Psoas muscle (tissue), 8 donors: ENCODE results near the gene DHRS1. TPM values are rescaled to one million over a fixed set of nuclear protein-coding genes. Genes with fewer than 3 reads are reported as not detected.

Experiments used
- ATAC-seq, 4 donors: fragments of 200-7000 bp; cut with Tn5 transposase; one replicate each; pipeline ENCODE4 v1.9.1; 2020; ENCODE audit warnings: moderate library complexity in 3 of 4, mild to moderate bottlenecking in 2 of 4
- DNase-seq, 2 donors: peaks; one replicate each; pipeline ENCODE4 v3.0.0-alpha.2; 2020
- H3K27ac ChIP-seq: fragments of 200-600 bp; one replicate; pipeline ENCODE4 v1.8.0; 2022
- H3K27me3 ChIP-seq, 3 donors: fragments of 200-600 bp in 1 of 3; one replicate each; pipeline versions ENCODE4 v1.6.1 to v1.8.0; 2013 to 2022; ENCODE audit warnings: low read length in 2 of 3, mild to moderate bottlenecking in 2 of 3, moderate library complexity in 1 of 3; ENCODE audit not compliant: insufficient read depth in 3 of 3
- H3K36me3 ChIP-seq, 2 donors: fragments of 200-600 bp in 1 of 2; one replicate each; pipeline versions ENCODE4 v1.6.1 to v1.8.0; 2013 to 2022; ENCODE audit warnings: low read depth in 1 of 2, mild to moderate bottlenecking in 1 of 2, moderate library complexity in 1 of 2; ENCODE audit not compliant: insufficient read depth in 1 of 2
- H3K4me1 ChIP-seq: fragments of 200-600 bp; one replicate; pipeline ENCODE4 v1.8.0; 2022
- H3K4me3 ChIP-seq: fragments of 200-600 bp; one replicate; pipeline ENCODE4 v1.8.0; 2022; ENCODE audit warnings: mild to moderate bottlenecking
- H3K9me3 ChIP-seq: fragments of 200-600 bp; one replicate; pipeline ENCODE4 v1.8.0; 2022
- WGBS, 3 donors: extraction: QIAGEN DNeasy Blood & Tissue Kit; methylation state at CpG; one replicate each; pipeline versions ENCODE4 v1.1.6 to v1.1.7; 2013; 5-methylcytosine and 5-hydroxymethylcytosine counted together
- intact Hi-C, 2 donors: fragments of 100-400 bp; cut with DNase I; formaldehyde crosslinking; loops; one replicate each; pipeline versions ENCODE4 v1.11.0 to v1.14.2; 2022
- polyA plus RNA-seq, 3 donors: library from polyadenylated mRNA; stranded (reverse); fragments of 200-250 nt; gene quantifications; one replicate each; pipeline ENCODE4 v1.2.3, GENCODE V29; 2013
- total RNA-seq, 4 donors: library from RNA; stranded (reverse); fragmentation: NEBNext Ultra II Directional in 2 of 4; extraction: Animal tissue kit (Norgen Biotek cat#: 25700) in 2 of 4; gene quantifications; one replicate each; pipeline versions ENCODE4 v1.2.1 to v1.2.4, GENCODE V29; 2021 to 2023
- TF ChIP-seq, protein P1 (sequence below): fragments of 200-600 bp; IDR thresholded peaks from one replicate; pipeline ENCODE4 v1.8.0; 2022; ENCODE audit warnings: antibody characterized with exemption
- donor health status: healthy with polysubstance abuse.
- donor health status: DM: no; HTN: no; CAD: no; lungs with moderate emphysema.
- donor health status: Bipolar disorder and iron deficiency.
- donor health status: healthy.
- donor health status: DM: yes; HTN: yes; CAD: no.
- donor health status: DM: no; HTN: no; CAD: no.
- donor health status: DM: no; HTN: no; CAD: no.
- donor health status: DM: yes; HTN: yes; CAD: no.

DHRS1 gene
- total and polyA plus RNA-seq, 7 donors: 1.5 to 6.4 (median 3.1) TPM

- Histone ChIP-seq H3K27me3 (no peaks in the 10 kb centered on the region), H3K27ac (peak overlapping the region; percentile 92), H3K9me3 (no peaks in the 10 kb centered on the region), H3K36me3 (peaks cover 17 to 47% of the 10 kb centered on the region in 2 donors), H3K4me3 (peak overlapping the region; percentile 71), H3K4me1 (peaks cover 44% of the 10 kb centered on the region)
- intact Hi-C loops: loop anchor here (2.0 to 10.0 kb wide), 3 partner anchors 29 to 195 kb away; partner anchors contain the start of gene RABGGTA (in 1 of the 2)
- ATAC-seq: peak; percentile 87 to 92 (median 90)
- TF ChIP-seq, protein P1, sequence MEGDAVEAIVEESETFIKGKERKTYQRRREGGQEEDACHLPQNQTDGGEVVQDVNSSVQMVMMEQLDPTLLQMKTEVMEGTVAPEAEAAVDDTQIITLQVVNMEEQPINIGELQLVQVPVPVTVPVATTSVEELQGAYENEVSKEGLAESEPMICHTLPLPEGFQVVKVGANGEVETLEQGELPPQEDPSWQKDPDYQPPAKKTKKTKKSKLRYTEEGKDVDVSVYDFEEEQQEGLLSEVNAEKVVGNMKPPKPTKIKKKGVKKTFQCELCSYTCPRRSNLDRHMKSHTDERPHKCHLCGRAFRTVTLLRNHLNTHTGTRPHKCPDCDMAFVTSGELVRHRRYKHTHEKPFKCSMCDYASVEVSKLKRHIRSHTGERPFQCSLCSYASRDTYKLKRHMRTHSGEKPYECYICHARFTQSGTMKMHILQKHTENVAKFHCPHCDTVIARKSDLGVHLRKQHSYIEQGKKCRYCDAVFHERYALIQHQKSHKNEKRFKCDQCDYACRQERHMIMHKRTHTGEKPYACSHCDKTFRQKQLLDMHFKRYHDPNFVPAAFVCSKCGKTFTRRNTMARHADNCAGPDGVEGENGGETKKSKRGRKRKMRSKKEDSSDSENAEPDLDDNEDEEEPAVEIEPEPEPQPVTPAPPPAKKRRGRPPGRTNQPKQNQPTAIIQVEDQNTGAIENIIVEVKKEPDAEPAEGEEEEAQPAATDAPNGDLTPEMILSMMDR: peak; percentile 65
- WGBS, 3 donors: 1% methylated on average over 37 to 39 of the region's 39 CpGs
- peak; percentile 94 to 97 for DNase-seq
Measured at GRCh38 chr14:24241829-24242443, 57.6 kb downstream of the DHRS1 start.

Other genes with a start within 250 kb of the DHRS1 start
Only the 30 nearest of the 34 such genes appear.
- 10 to 100 TPM; 48.8 to 73.5 (median 68.6) TPM for gene DCAF11, start 185.0 kb downstream of the DHRS1 start, total RNA-seq
- 10 to 100 TPM; 34.7 to 66.4 (median 35.4) TPM for gene DCAF11, start 185.0 kb downstream of the DHRS1 start, polyA plus RNA-seq
- gene NRL, start 184.8 kb downstream of the DHRS1 start, total RNA-seq: 1 to 10 TPM; 1.5 to 3.6 (median 2.5) TPM
- gene NRL, start 184.8 kb downstream of the DHRS1 start, polyA plus RNA-seq: 1 to 10 TPM; 1.2 to 5.1 (median 2.4) TPM
- 100 to 1,000 TPM in 3 of 4 donors, 10 to 100 TPM in 1; 72.8 to 167 (median 137) TPM for gene FITM1, start 169.1 kb downstream of the DHRS1 start, total RNA-seq
- gene FITM1, start 169.1 kb downstream of the DHRS1 start, polyA plus RNA-seq: 100 to 1,000 TPM; 100 to 163 (median 113) TPM
- gene PSME1, start 163.6 kb downstream of the DHRS1 start, total RNA-seq: 100 to 1,000 TPM in 1 of 4 donors, 10 to 100 TPM in 3; 49.2 to 122 (median 80.3) TPM
- gene PSME1, start 163.6 kb downstream of the DHRS1 start, polyA plus RNA-seq: 100 to 1,000 TPM in 1 of 3 donors, 10 to 100 TPM in 2; 73.0 to 106 (median 92.6) TPM
- 10 to 100 TPM; 18.0 to 67.5 (median 36.1) TPM for gene EMC9, start 158.2 kb downstream of the DHRS1 start, total RNA-seq
- 10 to 100 TPM; 17.2 to 35.5 (median 30.9) TPM for gene EMC9, start 158.2 kb downstream of the DHRS1 start, polyA plus RNA-seq
- gene PSME2, start 153.2 kb downstream of the DHRS1 start, total RNA-seq: 100 to 1,000 TPM in 1 of 4 donors, 10 to 100 TPM in 3; 30.1 to 179 (median 76.0) TPM
- 10 to 100 TPM; 64.7 to 80.0 (median 76.4) TPM for gene PSME2, start 153.2 kb downstream of the DHRS1 start, polyA plus RNA-seq
- 10 to 100 TPM; 46.4 to 81.5 (median 64.7) TPM for gene RNF31, start 152.3 kb downstream of the DHRS1 start, total RNA-seq
- 10 to 100 TPM; 43.3 to 57.3 (median 55.7) TPM for gene RNF31, start 152.3 kb downstream of the DHRS1 start, polyA plus RNA-seq
- 10 to 100 TPM; 10.4 to 21.6 (median 15.1) TPM for gene IRF9, start 138.5 kb downstream of the DHRS1 start, total RNA-seq
- 10 to 100 TPM in 2 of 3 donors, 1 to 10 TPM in 1; 7.9 to 14.2 (median 11.8) TPM for gene IRF9, start 138.5 kb downstream of the DHRS1 start, polyA plus RNA-seq
- 1 to 10 TPM; 1.0 to 1.6 (median 1.3) TPM for gene REC8, start 127.7 kb downstream of the DHRS1 start, total RNA-seq
- gene REC8, start 127.7 kb downstream of the DHRS1 start, polyA plus RNA-seq: 1 to 10 TPM in 1 of 3 donors, under 1 TPM in 2; 0.13 to 1.2 (median 0.86) TPM
- 10 to 100 TPM; 35.7 to 75.9 (median 51.1) TPM for gene IPO4, start 111.0 kb downstream of the DHRS1 start, total RNA-seq
- gene IPO4, start 111.0 kb downstream of the DHRS1 start, polyA plus RNA-seq: 10 to 100 TPM; 28.8 to 99.7 (median 62.4) TPM
- gene TM9SF1, start 104.3 kb downstream of the DHRS1 start, total RNA-seq: 10 to 100 TPM; 21.0 to 22.7 (median 21.8) TPM
- 10 to 100 TPM; 21.7 to 43.4 (median 31.7) TPM for gene TM9SF1, start 104.3 kb downstream of the DHRS1 start, polyA plus RNA-seq
- not detected for gene TSSK4, start 94.1 kb downstream of the DHRS1 start, total RNA-seq
- under 1 TPM in 2 of 3 donors, not detected in 1; 0.05 to 0.06 TPM for gene TSSK4, start 94.1 kb downstream of the DHRS1 start, polyA plus RNA-seq
- 10 to 100 TPM; 12.3 to 18.2 (median 15.7) TPM for gene CHMP4A, start 86.3 kb downstream of the DHRS1 start, total RNA-seq
- gene CHMP4A, start 86.3 kb downstream of the DHRS1 start, polyA plus RNA-seq: 10 to 100 TPM; 29.6 to 42.1 (median 29.9) TPM
- 10 to 100 TPM in 3 of 4 donors, 1 to 10 TPM in 1; 9.4 to 16.3 (median 12.1) TPM for gene MDP1, start 83.7 kb downstream of the DHRS1 start, total RNA-seq
- 10 to 100 TPM in 2 of 3 donors, 1 to 10 TPM in 1; 6.2 to 19.7 (median 13.0) TPM for gene MDP1, start 83.7 kb downstream of the DHRS1 start, polyA plus RNA-seq
- gene NEDD8, start 67.4 kb downstream of the DHRS1 start, total RNA-seq: 100 to 1,000 TPM; 135 to 206 (median 159) TPM
- 100 to 1,000 TPM; 214 to 315 (median 297) TPM for gene NEDD8, start 67.4 kb downstream of the DHRS1 start, polyA plus RNA-seq
- 10 to 100 TPM; 19.7 to 33.1 (median 27.9) TPM for gene GMPR2, start 66.9 kb downstream of the DHRS1 start, total RNA-seq
- gene GMPR2, start 66.9 kb downstream of the DHRS1 start, polyA plus RNA-seq: 10 to 100 TPM; 17.7 to 24.0 (median 21.7) TPM
- 10 to 100 TPM; 36.6 to 69.6 (median 65.2) TPM for gene TINF2, start 57.2 kb downstream of the DHRS1 start, total RNA-seq
- 100 to 1,000 TPM in 1 of 3 donors, 10 to 100 TPM in 2; 37.8 to 103 (median 48.3) TPM for gene TINF2, start 57.2 kb downstream of the DHRS1 start, polyA plus RNA-seq
- gene TGM1, start 36.6 kb downstream of the DHRS1 start, total RNA-seq: under 1 TPM in 3 of 4 donors, not detected in 1; 0.25 to 0.50 (median 0.32) TPM
- gene TGM1, start 36.6 kb downstream of the DHRS1 start, polyA plus RNA-seq: 1 to 10 TPM in 1 of 3 donors, under 1 TPM in 2; 0.17 to 1.3 (median 0.86) TPM
- gene RABGGTA, start 28.2 kb downstream of the DHRS1 start, total RNA-seq: 10 to 100 TPM; 16.9 to 17.8 (median 17.3) TPM
- 10 to 100 TPM; 15.1 to 36.2 (median 18.9) TPM for gene RABGGTA, start 28.2 kb downstream of the DHRS1 start, polyA plus RNA-seq
- 10 to 100 TPM; 36.7 to 38.8 (median 37.7) TPM for gene NOP9, start 70 bp upstream of the DHRS1 start, total RNA-seq
- gene NOP9, start 70 bp upstream of the DHRS1 start, polyA plus RNA-seq: 10 to 100 TPM; 11.4 to 29.8 (median 16.1) TPM
- 1 to 10 TPM in 3 of 4 donors, under 1 TPM in 1; 0.95 to 2.5 (median 1.8) TPM for gene CIDEB, start 8.2 kb upstream of the DHRS1 start, total RNA-seq
- 1 to 10 TPM; 1.2 to 2.1 (median 1.3) TPM for gene CIDEB, start 8.2 kb upstream of the DHRS1 start, polyA plus RNA-seq
- 1 to 10 TPM in 3 of 4 donors, under 1 TPM in 1; 0.96 to 2.3 (median 1.7) TPM for gene LTB4R2, start 10.4 kb upstream of the DHRS1 start, total RNA-seq
- gene LTB4R2, start 10.4 kb upstream of the DHRS1 start, polyA plus RNA-seq: under 1 TPM; 0.08 to 0.57 (median 0.32) TPM
- 1 to 10 TPM; 1.1 to 2.1 (median 2.0) TPM for gene LTB4R, start 11.7 kb upstream of the DHRS1 start, total RNA-seq
- gene LTB4R, start 11.7 kb upstream of the DHRS1 start, polyA plus RNA-seq: 1 to 10 TPM in 1 of 3 donors, under 1 TPM in 2; 0.35 to 2.0 (median 0.65) TPM
- gene ADCY4, start 35.3 kb upstream of the DHRS1 start, total RNA-seq: 10 to 100 TPM in 3 of 4 donors, 1 to 10 TPM in 1; 8.6 to 13.9 (median 11.2) TPM
- 10 to 100 TPM in 1 of 3 donors, 1 to 10 TPM in 2; 7.0 to 10.8 (median 7.7) TPM for gene ADCY4, start 35.3 kb upstream of the DHRS1 start, polyA plus RNA-seq
- gene RIPK3, start 40.2 kb upstream of the DHRS1 start, total RNA-seq: 1 to 10 TPM; 1.1 to 1.9 (median 1.4) TPM
- 1 to 10 TPM in 1 of 3 donors, under 1 TPM in 2; 0.94 to 1.7 (median 0.97) TPM for gene RIPK3, start 40.2 kb upstream of the DHRS1 start, polyA plus RNA-seq
- 10 to 100 TPM in 2 of 4 donors, 1 to 10 TPM in 2; 2.7 to 12.0 (median 7.8) TPM for gene NFATC4, start 68.4 kb upstream of the DHRS1 start, total RNA-seq
- 1 to 10 TPM; 5.5 to 7.9 (median 7.3) TPM for gene NFATC4, start 68.4 kb upstream of the DHRS1 start, polyA plus RNA-seq
- gene NYNRIN, start 99.2 kb upstream of the DHRS1 start, total RNA-seq: 1 to 10 TPM; 2.1 to 8.0 (median 2.4) TPM
- 1 to 10 TPM; 1.1 to 1.5 (median 1.2) TPM for gene NYNRIN, start 99.2 kb upstream of the DHRS1 start, polyA plus RNA-seq
- gene CBLN3, start 129.9 kb upstream of the DHRS1 start, total RNA-seq: 1 to 10 TPM in 1 of 4 donors, under 1 TPM in 3; 0.66 to 1.5 (median 0.76) TPM
- under 1 TPM; 0.38 to 0.78 (median 0.70) TPM for gene CBLN3, start 129.9 kb upstream of the DHRS1 start, polyA plus RNA-seq
- gene KHNYN, start 130.2 kb upstream of the DHRS1 start, total RNA-seq: 10 to 100 TPM; 25.8 to 44.2 (median 41.3) TPM
- gene KHNYN, start 130.2 kb upstream of the DHRS1 start, polyA plus RNA-seq: 10 to 100 TPM; 15.3 to 74.9 (median 35.9) TPM
- 10 to 100 TPM; 55.7 to 75.2 (median 63.8) TPM for gene SDR39U1, start 143.0 kb upstream of the DHRS1 start, total RNA-seq
- 100 to 1,000 TPM in 1 of 3 donors, 10 to 100 TPM in 2; 62.9 to 110 (median 63.6) TPM for gene SDR39U1, start 143.0 kb upstream of the DHRS1 start, polyA plus RNA-seq